Measurements from ENCODE around the gene OR1L8. TPM values are rescaled to one million over a fixed set of nuclear protein-coding genes. Genes with fewer than 3 reads are reported as not detected.
"Not testable (repeated sequence)": the region's sequence is repeated elsewhere in the genome, so short reads cannot be mapped to it uniquely, and the experiment has no call there.

Gene OR1L8
- total RNA-seq = not detected

DNA sequence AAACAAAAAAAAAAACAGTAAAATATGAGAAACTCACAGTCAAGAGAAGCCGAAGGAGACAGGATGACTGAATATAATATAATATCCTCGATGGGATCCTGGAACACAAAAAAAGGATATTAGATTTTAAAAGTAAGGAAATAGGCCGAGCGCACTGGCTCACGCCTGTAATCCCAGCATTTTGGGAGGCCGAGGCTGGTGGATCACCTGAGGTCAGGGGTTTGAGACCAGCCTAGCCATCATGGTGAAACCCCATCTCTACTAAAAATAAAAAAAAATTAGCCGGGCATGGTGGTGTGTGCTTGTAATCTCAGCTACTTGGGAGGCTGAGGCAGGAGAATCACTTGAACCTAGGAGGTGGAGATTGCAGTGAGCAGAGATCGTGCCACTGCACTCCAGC lies at the start of gene OR1L8:
Gene OR1L8 (minus strand): TSS at position 101 of the 400 bp plus-strand sequence. CDS start 14,907 bp downstream, outside the sequence.
- DNase-seq (ENCODE audit: low spot score in 2 of 2); H3K4me3 ChIP-seq (ENCODE audit: low read depth, poor library complexity, severe bottlenecking); intact Hi-C loops (cut with DNase I; ENCODE audit: low total_unique reads): not testable (repeated sequence)
- WGBS, 2 donors = 87 to 91% methylated on average over 8 of the region's 8 CpGs

- intact Hi-C loops (cut with DNase I; ENCODE audit: low total_unique reads) = no loop called here
- 70 to 75% methylated on average over 7 of the region's 7 CpGs for WGBS, 2 donors
- no peak for DNase-seq (ENCODE audit: low spot score in 2 of 2)
- H3K4me3 ChIP-seq (ENCODE audit: low read depth, poor library complexity, severe bottlenecking) = no peak overlapping the region
- TF ChIP-seq POLR2A (IDR thresholded peaks at IDR 0.05) (no peak), CTCF (IDR thresholded peaks at IDR 0.05) (no peak)
Observed at GRCh38 chr9:122619996-122620395, 36.8 kb upstream of the OR1L8 start.

GRCh38 chr9:122614362-122614761 lies 31.2 kb upstream of the OR1L8 start, which contains the start of gene OR1Q1:
Gene OR1Q1 (plus strand): TSS chr9:122614738. CDS start chr9:122614738, 0 bp downstream.
- DNase-seq (ENCODE audit: low spot score in 2 of 2) = no peak
- no peak within 1 kb of the TSS for H3K4me3 ChIP-seq (ENCODE audit: low read depth, poor library complexity, severe bottlenecking)
- intact Hi-C loops (cut with DNase I; ENCODE audit: low total_unique reads) = no loop called here
- 68 to 89% methylated on average over 1 of the region's 1 CpG for WGBS, 2 donors
- no peak for TF ChIP-seq POLR2A (IDR thresholded peaks at IDR 0.05)
- no peak for TF ChIP-seq CTCF (IDR thresholded peaks at IDR 0.05)

- TF ChIP-seq CTCF (IDR thresholded peaks at IDR 0.05) (no peak), POLR2A (IDR thresholded peaks at IDR 0.05) (no peak)
- WGBS, 2 donors = 66 to 69% methylated on average over 4 of the region's 4 CpGs
- intact Hi-C loops (cut with DNase I; ENCODE audit: low total_unique reads) = no loop called here
- no peak for DNase-seq (ENCODE audit: low spot score in 2 of 2)
- H3K4me3 ChIP-seq (ENCODE audit: low read depth, poor library complexity, severe bottlenecking) = no peak overlapping the region
Observed at GRCh38 chr9:122609804-122610203, 26.6 kb upstream of the OR1L8 start.

- 42 to 88% methylated on average over 1 of the region's 1 CpG for whole genome bisulfite sequencing, 2 donors
- no peak overlapping the region for H3K4me3 ChIP-seq (ENCODE audit: low read depth, poor library complexity, severe bottlenecking)
- TF ChIP-seq POLR2A (IDR thresholded peaks at IDR 0.05) (no peak), CTCF (IDR thresholded peaks at IDR 0.05) (no peak)
- intact Hi-C loops (cut with DNase I; ENCODE audit: low total_unique reads) = no loop called here
- no peak for DNase-seq (ENCODE audit: low spot score in 2 of 2)
Observed at GRCh38 chr9:122606587-122606986, 23.4 kb upstream of the OR1L8 start.

DNA sequence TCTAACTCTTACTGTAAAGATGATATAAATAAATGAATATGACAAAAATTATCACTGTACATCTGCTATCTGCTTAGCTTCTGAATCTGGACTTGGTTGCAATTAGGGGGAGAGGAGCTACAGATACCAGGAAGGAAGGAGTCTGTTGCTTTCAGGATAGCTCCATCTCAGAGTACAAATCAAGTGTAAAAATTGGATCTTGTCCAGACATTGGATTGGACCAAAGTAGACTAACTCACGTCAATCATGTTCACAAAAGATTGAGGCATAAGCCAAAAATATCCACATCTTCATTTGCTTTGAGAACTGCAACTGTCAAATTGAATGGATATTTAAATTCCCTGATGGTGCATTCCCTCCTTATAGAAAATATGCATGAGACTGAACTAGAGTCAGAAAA lies 22.5 kb upstream of the OR1L8 start:
- no peak for DNase-seq (ENCODE audit: low spot score in 2 of 2)

More for the DNA sequence above, 22.5 kb upstream of the OR1L8 start:
- 13 to 29% methylated on average over 1 of the region's 1 CpG for WGBS, 2 donors
- intact Hi-C loops (cut with DNase I; ENCODE audit: low total_unique reads) = no loop called here
- H3K4me3 ChIP-seq (ENCODE audit: low read depth, poor library complexity, severe bottlenecking) = no peak overlapping the region
- TF ChIP-seq CTCF (IDR thresholded peaks at IDR 0.05) (no peak), POLR2A (IDR thresholded peaks at IDR 0.05) (no peak)

Measured in lower leg skin (tissue), 4 donors.